HCT116 (cell line): Measurements from ENCODE around the gene CDKAL1. TPM values are rescaled to one million over a fixed set of nuclear protein-coding genes. Genes with fewer than 3 reads are reported as not detected.

ENCODE experiments used
- ATAC-seq: fragments of 200-7000 bp; cut with Tn5 transposase; 2 replicates; pipeline ENCODE4 v1.9.1; 2020; ENCODE audit warnings: mild to moderate bottlenecking, moderate library complexity
- BruUV-seq: library from RNA; stranded (reverse); fragments of 400-500 nt; replicated peaks from 2 replicates; lab custom pipeline; 2021; lab: Mats Ljungman, UMichigan
- CTCF ChIA-PET: fragments of 300-600 bp; sonication (Branson Sonifier 250); formaldehyde crosslinking; loops from one replicate; lab custom pipeline; 2021; ENCODE audit warnings: antibody characterized with exemption; lab: Charles Lee
- POLR2A ChIA-PET: fragments of 300-600, 350-600 bp; sonication (Branson Sonifier 250); formaldehyde crosslinking; loops from one replicate; lab custom pipeline; 2021; ENCODE audit warnings: antibody characterized with exemption; lab: Charles Lee
- RAD21 ChIA-PET, 2 experiments: fragments of 300-600 bp; sonication (Branson Sonifier 250); formaldehyde crosslinking; loops; one replicate each; lab custom pipeline; 2023; ENCODE audit warnings: low total read pairs in 2 of 2; ENCODE audit not compliant: uncharacterized antibody in 2 of 2, unreplicated experiment in 2 of 2, low non-redundant PET in 1 of 2; lab: Charles Lee
- DNase-seq: peaks from one replicate; pipeline ENCODE4 v3.0.0-alpha.2; 2010; ENCODE audit warnings: low read depth, low spot score
- H2AFZ ChIP-seq: fragments of 200-600 bp; shearing (Covaris generic), sonication (generic); 2 replicates; pipeline ENCODE4 v1.6.1; 2017; ENCODE audit warnings: low read depth, mixed run types, mixed read lengths, antibody characterized with exemption, low read length; ENCODE audit not compliant: poor library complexity, severe bottlenecking
- H3K27ac ChIP-seq: 2 replicates; pipeline ENCODE4 v1.5.1; 2012; ENCODE audit warnings: low read depth, low read length
- H3K27me3 ChIP-seq: fragments of 200-600 bp; sonication (generic); 2 replicates; pipeline ENCODE4 v1.6.1; 2016; ENCODE audit warnings: mixed run types, low read length, mixed read lengths; ENCODE audit not compliant: insufficient read depth
- H3K36me3 ChIP-seq, 2 experiments: fragments of 200-500 bp in 1 of 2; fragments of 200-600 bp in 1 of 2; sonication (Bioruptor generic) in 1 of 2; sonication (generic) in 1 of 2; 2 replicates each; pipeline versions ENCODE4 v1.5.1 to v1.6.1; 2014 to 2016; ENCODE audit warnings: low read length in 2 of 2, inconsistent platforms in 1 of 2, mixed read lengths in 1 of 2, mixed run types in 1 of 2; ENCODE audit not compliant: insufficient read depth in 2 of 2, control insufficient read depth in 1 of 2
- H3K4me1 ChIP-seq, 2 experiments: fragments of 200-600 bp in 1 of 2; sonication (generic) in 1 of 2; 2 replicates each; pipeline versions ENCODE4 v1.5.1 to v1.6.1; 2012 to 2017; ENCODE audit warnings: low read length in 2 of 2, inconsistent platforms in 1 of 2, mild to moderate bottlenecking in 1 of 2, mixed read lengths in 1 of 2, mixed run types in 1 of 2, moderate library complexity in 1 of 2; ENCODE audit not compliant: insufficient read depth in 2 of 2, control insufficient read depth in 1 of 2
- H3K4me2 ChIP-seq: fragments of 200-600 bp; sonication (generic); 2 replicates; pipeline ENCODE4 v1.6.1; 2017; ENCODE audit warnings: mixed run types, low read length, mixed read lengths
- H3K4me3 ChIP-seq, 2 experiments: fragments of 200-600 bp in 1 of 2; sonication (generic) in 1 of 2; replicated peaks in 1 of 2; 2 replicates each; pipeline ENCODE4 v1.5.1; 2011 to 2016; ENCODE audit warnings: low read length in 2 of 2, control low read depth in 1 of 2, low read depth in 1 of 2, mild to moderate bottlenecking in 1 of 2, mixed read lengths in 1 of 2, mixed run types in 1 of 2
- H3K79me2 ChIP-seq: fragments of 200-600 bp; sonication (generic); 2 replicates; pipeline ENCODE4 v1.6.1; 2017; ENCODE audit warnings: mild to moderate bottlenecking, mixed run types, low read length, moderate library complexity, mixed read lengths; ENCODE audit not compliant: insufficient read depth
- H3K9ac ChIP-seq: fragments of 200-600 bp; sonication (generic); 2 replicates; pipeline ENCODE4 v1.6.1; 2016; ENCODE audit warnings: low read length, mixed read lengths
- H3K9me2 ChIP-seq: fragments of 200-600 bp; sonication (generic), shearing (Covaris generic); 2 replicates; pipeline ENCODE4 v1.6.1; 2017; ENCODE audit warnings: mixed run types, mild to moderate bottlenecking, moderate library complexity; ENCODE audit not compliant: insufficient read depth
- H3K9me3 ChIP-seq, 2 experiments: fragments of 200-500 bp in 1 of 2; fragments of 200-600 bp in 1 of 2; sonication (Bioruptor generic) in 1 of 2; sonication (generic) in 1 of 2; 2 replicates each; pipeline ENCODE4 v1.6.1; 2014 to 2017; ENCODE audit warnings: low read length in 2 of 2, mixed read lengths in 2 of 2, inconsistent platforms in 1 of 2, low read depth in 1 of 2, mild to moderate bottlenecking in 1 of 2, mixed run types in 1 of 2, moderate library complexity in 1 of 2; ENCODE audit not compliant: control insufficient read depth in 1 of 2, insufficient read depth in 1 of 2
- H4K20me1 ChIP-seq: fragments of 200-600 bp; sonication (generic), shearing (Covaris generic); 2 replicates; pipeline ENCODE4 v1.6.1; 2017; ENCODE audit warnings: mixed run types, mild to moderate bottlenecking, moderate library complexity; ENCODE audit not compliant: insufficient read depth
- CBX3 ChIP-seq: IDR thresholded peaks from 2 replicates; pipeline ENCODE4 v1.6.1; 2012; ENCODE audit warnings: low read depth
- CEBPB ChIP-seq: IDR thresholded peaks from 2 replicates; pipeline ENCODE4 v1.6.1; 2012; ENCODE audit warnings: low read depth
- CTCF ChIP-seq, 3 experiments: fragments of 200-600 bp in 1 of 3; sonication (generic) in 1 of 3; IDR thresholded peaks in 2 of 3; conservative IDR thresholded peaks in 1 of 3; 2 replicates each; pipeline ENCODE4 v1.5.1; 2012 to 2017; ENCODE audit warnings: low read depth in 2 of 3, low read length in 2 of 3, antibody characterized with exemption in 1 of 3, borderline replicate concordance in 1 of 3, control low read depth in 1 of 3, mild to moderate bottlenecking in 1 of 3, mixed read lengths in 1 of 3, mixed run types in 1 of 3, moderate library complexity in 1 of 3; ENCODE audit not compliant: insufficient read depth in 1 of 3
- ELF1 ChIP-seq: IDR thresholded peaks from 2 replicates; pipeline ENCODE4 v1.6.1; 2012; ENCODE audit warnings: low read depth, borderline replicate concordance
- EZH2 ChIP-seq: fragments of 200-600 bp; sonication (generic); IDR thresholded peaks from 2 replicates; pipeline ENCODE4 v1.6.1; 2017; ENCODE audit warnings: antibody characterized with exemption, mixed run types
- EZH2phosphoT487 ChIP-seq: fragments of 200-600 bp; IDR thresholded peaks from 2 replicates; pipeline ENCODE4 v1.6.1; 2018; ENCODE audit warnings: antibody characterized with exemption, borderline replicate concordance
- FOSL1 ChIP-seq: IDR thresholded peaks from 2 replicates; pipeline ENCODE4 v1.6.1; 2012; ENCODE audit warnings: low read depth
- JUND ChIP-seq: IDR thresholded peaks from 2 replicates; pipeline ENCODE4 v1.6.1; 2012
- MAX ChIP-seq: IDR thresholded peaks from 2 replicates; pipeline ENCODE4 v1.6.1; 2012
- POLR2AphosphoS5 ChIP-seq: IDR thresholded peaks from 2 replicates; pipeline ENCODE4 v1.6.1; 2011; ENCODE audit warnings: mild to moderate bottlenecking, low read depth, low read length, moderate library complexity
- RAD21 ChIP-seq: IDR thresholded peaks from 2 replicates; pipeline ENCODE4 v1.6.1; 2012; ENCODE audit warnings: low read depth, mild to moderate bottlenecking
- REST ChIP-seq: IDR thresholded peaks from 2 replicates; pipeline ENCODE4 v1.6.1; 2012; ENCODE audit warnings: low read depth
- SIN3A ChIP-seq: IDR thresholded peaks from 2 replicates; pipeline ENCODE4 v1.6.1; 2012; ENCODE audit warnings: low read depth
- SRF ChIP-seq: IDR thresholded peaks from 2 replicates; pipeline ENCODE4 v1.6.1; 2012; ENCODE audit warnings: low read depth
- TCF7L2 ChIP-seq: IDR thresholded peaks from 2 replicates; pipeline ENCODE4 v1.7.0; 2011; ENCODE audit warnings: borderline replicate concordance, inconsistent platforms; ENCODE audit not compliant: insufficient read depth, insufficient read length; ENCODE audit errors: extremely low read depth
- YY1 ChIP-seq: IDR thresholded peaks from 2 replicates; pipeline ENCODE4 v1.6.1; 2011; ENCODE audit warnings: low read length, low read depth, moderate library complexity, mild to moderate bottlenecking; ENCODE audit not compliant: insufficient replicate concordance; ENCODE audit errors: extremely low read depth
- ZBTB33 ChIP-seq: IDR thresholded peaks from 2 replicates; pipeline ENCODE4 v1.6.1; 2011; ENCODE audit warnings: mild to moderate bottlenecking, low read length, moderate library complexity; ENCODE audit not compliant: insufficient replicate concordance; ENCODE audit errors: extremely low read depth
- ZNF274 ChIP-seq: fragments of 200-500 bp; sonication (Bioruptor generic); IDR thresholded peaks from 2 replicates; pipeline ENCODE4 v1.6.1; 2014; ENCODE audit warnings: mild to moderate bottlenecking, low read depth, low read length, inconsistent platforms
- intact Hi-C: fragments of 100-400 bp; cut with micrococcal nuclease; formaldehyde crosslinking; loops from 2 replicates; pipeline ENCODE4 v1.10.0; 2022
- total RNA-seq: library from RNA; stranded (reverse); gene quantifications from one replicate; pipeline ENCODE4 v1.2.1, GENCODE V29; 2021; ENCODE audit not compliant: unreplicated experiment

CDKAL1 gene
- total RNA-seq, 1 experiment from 2014 or later = 14.9 TPM

- intact Hi-C loops = loop anchor here (1.0 kb wide), 1 partner anchor 565 kb away; no protein-coding TSS in a partner anchor
- no peaks in the 10 kb centered on the region for H3K79me2 ChIP-seq
- no peaks in the 10 kb centered on the region; a peak in 1 of 4 replicates for H3K9me3 ChIP-seq
- H3K27ac ChIP-seq = peak overlapping the region; percentile 88
- DNase-seq (peak; percentile 85), ATAC-seq (peak; percentile 88)
- H3K36me3 ChIP-seq = no peaks in the 10 kb centered on the region
- ChIA-PET CTCF (no interaction called here), POLR2A (interaction anchor here (0.8 to 1.8 kb wide), 5 partner anchors 11 to 571 kb away, joined by 3 to 10 read pairs (median 4); partner anchors contain the start of gene SOX4), RAD21 (no interaction called here)
- H3K9ac ChIP-seq = peak overlapping the region; percentile 36
- BruUV-seq = no TSS peak
- no peaks in the 10 kb centered on the region for H4K20me1 ChIP-seq
- H3K27me3 ChIP-seq = no peaks in the 10 kb centered on the region
- peak overlapping the region; percentile 71 for H3K4me2 ChIP-seq
- no peak overlapping the region for H2AFZ ChIP-seq
- peak overlapping the region; percentile 2 to 35; a peak in 2 of 4 replicates for H3K4me3 ChIP-seq
- 0 out of 2 replicates have a peak, but pooled peaks cover 2% of the 10 kb centered on the region for H3K9me2 ChIP-seq
- H3K4me1 ChIP-seq = peaks cover 51 to 66% of the 10 kb centered on the region in 2 experiments
- TF ChIP-seq RAD21 (peak; percentile 38), POLR2AphosphoS5 (peak; percentile 55; the same call in 1 of the 2 replicates), CEBPB (peak; percentile 88), ZNF274 (no peak), ZBTB33 (no peak), SIN3A (peak; percentile 87), FOSL1 (peak; percentile 93), EZH2phosphoT487 (no peak), CBX3 (peak; percentile 85; the same call in 1 of the 2 replicates), EZH2 (no peak), MAX (peak; percentile 66), TCF7L2 (peak; percentile 54), YY1 (peak; percentile 44), JUND (peak; percentile 94), CTCF (IDR thresholded peaks at IDR 0.05 in 2 of 3, conservative IDR thresholded peaks at IDR 0.05 in 1 of 3; ENCODE audit: borderline replicate concordance in 1 of 3, insufficient read depth in 1 of 3, low read depth in 2 of 3, low read length in 2 of 3) (no peak), REST (no peak), ELF1 (no peak; the same call in 1 of the 2 replicates), SRF (peak; percentile 72)
These were observed 488.3 kb downstream of the CDKAL1 start for GRCh38 chr6:21022343-21023107.
